CD14-positive monocyte (primary cell): ENCODE results near the gene KIF1B. TPM values are rescaled to one million over a fixed set of nuclear protein-coding genes. Genes with fewer than 3 reads are reported as not detected.

ENCODE experiments used
- DNase-seq, 3 donors: peaks; one replicate each; pipeline ENCODE4 v3.0.0-alpha.2; 2011 to 2022
- H2AFZ ChIP-seq: 2 replicates; pipeline ENCODE4 v1.6.0; 2012; ENCODE audit warnings: mild to moderate bottlenecking, low read depth, low read length, inconsistent platforms; ENCODE audit not compliant: insufficient read depth, poor library complexity, severe bottlenecking
- H3K27ac ChIP-seq, 2 donors: 1 replicate in 1 of 2; 2 replicates in 1 of 2; pipeline ENCODE4 v1.5.1; 2012 to 2013; ENCODE audit warnings: low read length in 2 of 2, control low read depth in 1 of 2, inconsistent platforms in 1 of 2, low read depth in 1 of 2, mild to moderate bottlenecking in 1 of 2
- H3K27me3 ChIP-seq, 2 donors: one replicate each; pipeline versions ENCODE4 v1.6.0 to v1.6.1; 2011 to 2013; ENCODE audit warnings: low read length in 2 of 2; ENCODE audit not compliant: control insufficient read depth in 2 of 2, insufficient read depth in 2 of 2
- H3K36me3 ChIP-seq, 2 donors: replicated peaks in 1 of 2; 1 replicate in 1 of 2; 2 replicates in 1 of 2; pipeline versions ENCODE4 v1.5.1 to v1.6.1; 2012 to 2013; ENCODE audit warnings: low read length in 2 of 2, control low read depth in 1 of 2, inconsistent platforms in 1 of 2, mild to moderate bottlenecking in 1 of 2; ENCODE audit not compliant: insufficient read depth in 2 of 2, control insufficient read depth in 1 of 2
- H3K4me1 ChIP-seq, 2 donors: 1 replicate in 1 of 2; 2 replicates in 1 of 2; pipeline versions ENCODE4 v1.5.1 to v1.6.1; 2012 to 2013; ENCODE audit warnings: low read length in 2 of 2, control low read depth in 1 of 2, inconsistent platforms in 1 of 2, mild to moderate bottlenecking in 1 of 2, moderate library complexity in 1 of 2; ENCODE audit not compliant: insufficient read depth in 2 of 2, control insufficient read depth in 1 of 2
- H3K4me2 ChIP-seq: replicated peaks from 2 replicates; pipeline ENCODE3; 2012; ENCODE audit warnings: low read length, moderate library complexity, mild to moderate bottlenecking; ENCODE audit not compliant: poor library complexity, severe bottlenecking; ENCODE audit errors: extremely low read depth
- H3K4me3 ChIP-seq, 3 experiments: fragments of 200-600 bp in 1 of 3; sonication (generic) in 1 of 3; replicated peaks in 1 of 3; 1 replicate in 2 of 3; 2 replicates in 1 of 3; pipeline ENCODE4 v1.5.1; 2011 to 2013; ENCODE audit warnings: low read length in 3 of 3, mild to moderate bottlenecking in 3 of 3, control low read depth in 2 of 3, low read depth in 2 of 3, inconsistent platforms in 1 of 3, moderate library complexity in 1 of 3
- H3K79me2 ChIP-seq: 2 replicates; pipeline ENCODE4 v1.6.0; 2012; ENCODE audit warnings: mild to moderate bottlenecking, control low read depth, inconsistent platforms, low read length, moderate library complexity; ENCODE audit not compliant: insufficient read depth
- H3K9ac ChIP-seq: 2 replicates; pipeline ENCODE4 v1.6.0; 2017; ENCODE audit warnings: low read length, mild to moderate bottlenecking; ENCODE audit not compliant: insufficient read depth, poor library complexity, severe bottlenecking
- H3K9me3 ChIP-seq, 2 donors: replicated peaks in 1 of 2; 1 replicate in 1 of 2; 2 replicates in 1 of 2; pipeline versions ENCODE4 v1.5.1 to v1.6.1; 2012 to 2013; ENCODE audit warnings: low read length in 2 of 2, control low read depth in 1 of 2; ENCODE audit not compliant: control insufficient read depth in 1 of 2, insufficient read depth in 1 of 2
- H4K20me1 ChIP-seq: 2 replicates; pipeline ENCODE4 v1.6.0; 2012; ENCODE audit warnings: mild to moderate bottlenecking, low read length, control low read depth, moderate library complexity; ENCODE audit not compliant: insufficient read depth
- H3K27ac Mint-ChIP-seq, 7 donors: one replicate each; pipeline ENCODE4 v1.8.0; 2020; ENCODE audit warnings: mild to moderate bottlenecking in 7 of 7, mixed read lengths in 7 of 7, moderate library complexity in 6 of 7, inconsistent platforms in 2 of 7
- H3K27me3 Mint-ChIP-seq, 3 donors: one replicate each; pipeline ENCODE4 v1.8.0; 2021 to 2022; ENCODE audit warnings: low read depth in 3 of 3, mild to moderate bottlenecking in 3 of 3, mixed read lengths in 3 of 3, moderate library complexity in 3 of 3, inconsistent platforms in 1 of 3
- H3K36me3 Mint-ChIP-seq, 2 donors: one replicate each; pipeline ENCODE4 v1.8.0; 2020; ENCODE audit warnings: mixed read lengths in 2 of 2, inconsistent platforms in 1 of 2, mild to moderate bottlenecking in 1 of 2
- H3K4me1 Mint-ChIP-seq: one replicate; pipeline ENCODE4 v1.8.0; 2020; ENCODE audit warnings: mild to moderate bottlenecking, mixed read lengths
- H3K4me3 Mint-ChIP-seq, 2 donors: one replicate each; pipeline ENCODE4 v1.8.0; 2020; ENCODE audit warnings: mild to moderate bottlenecking in 2 of 2, mixed read lengths in 2 of 2, moderate library complexity in 1 of 2
- H3K9me3 Mint-ChIP-seq, 7 donors: one replicate each; pipeline ENCODE4 v1.8.0; 2020 to 2022; ENCODE audit warnings: mixed read lengths in 7 of 7, mild to moderate bottlenecking in 6 of 7, moderate library complexity in 6 of 7, inconsistent platforms in 2 of 7
- CTCF ChIP-seq: fragments of 200-600 bp; IDR thresholded peaks from one replicate; pipeline ENCODE4 v1.8.0; 2022; ENCODE audit warnings: antibody characterized with exemption, mild to moderate bottlenecking
- WGBS: methylation state at CpG from one replicate; pipeline ENCODE4 v1.1.5; 2013; ENCODE audit warnings: missing lambda C conversion rate; ENCODE audit not compliant: insufficient coverage; 5-methylcytosine and 5-hydroxymethylcytosine counted together
- intact Hi-C, 2 donors: fragments of 100-400 bp; cut with micrococcal nuclease; formaldehyde crosslinking; loops; one replicate each; pipeline versions ENCODE4 v1.15.0 to v1.15.1; 2023
- polyA plus RNA-seq, 3 donors: library from polyadenylated mRNA; depleted of rRNA in 1 of 3; unstranded in 2 of 3; stranded (reverse) in 1 of 3; fragments of 300-500 nt in 2 of 3; fragments of >200 nt in 1 of 3; fragmentation: Illumina TruSeq in 2 of 3; gene quantifications; 1 replicate in 2 of 3; 2 replicates in 1 of 3; pipeline ENCODE4 v1.2.3, GENCODE V29; 2012 to 2021

Gene KIF1B
- polyA plus RNA-seq, 3 donors, result 3.0 to 7.0 (median 3.3) TPM

GRCh38 chr1:10267921-10268320, 57.6 kb downstream of the KIF1B start:
- H3K4me1 Mint-ChIP-seq, result peaks cover 7% of the 10 kb centered on the region
- no peaks in the 10 kb centered on the region for H3K9me3 Mint-ChIP-seq
- H3K4me2 ChIP-seq, result no peak overlapping the region

GRCh38 chr1:10271090-10271489, 60.7 kb downstream of the KIF1B start:
- intact Hi-C loops, result no loop called here
- WGBS, result no CpG with 5 or more reads among the region's 2 CpGs
- no peaks in the 10 kb centered on the region for H3K27me3 Mint-ChIP-seq

More at GRCh38 chr1:10267921-10268320, 57.6 kb downstream of the KIF1B start:
- 100% methylated on average over 4 of the region's 5 CpGs for WGBS
- no peaks in the 10 kb centered on the region for H3K9me3 ChIP-seq
- H3K4me3 ChIP-seq, result no peak overlapping the region
- H3K27me3 ChIP-seq, result no peaks in the 10 kb centered on the region
- peaks cover 0 to 4% of the 10 kb centered on the region in 2 donors for H3K4me1 ChIP-seq
- no peak overlapping the region for H3K9ac ChIP-seq
- Mint-ChIP-seq H3K27ac (no peak overlapping the region), H3K27me3 (peaks cover 0 to 2% (median 0%) of the 10 kb centered on the region in 3 donors), H3K4me3 (no peak overlapping the region), H3K36me3 (peaks cover 48 to 78% of the 10 kb centered on the region in 2 donors)
- TF ChIP-seq CTCF, result no peak
- peaks cover 22 to 81% of the 10 kb centered on the region in 2 donors for H3K36me3 ChIP-seq
- H4K20me1 ChIP-seq, result no peaks in the 10 kb centered on the region
- no peaks in the 10 kb centered on the region for H3K79me2 ChIP-seq
- no peak overlapping the region for H3K27ac ChIP-seq
- no peak for DNase-seq
- intact Hi-C loops, result no loop called here
- H2AFZ ChIP-seq, result no peak overlapping the region

More at GRCh38 chr1:10271090-10271489, 60.7 kb downstream of the KIF1B start:
- Mint-ChIP-seq H3K4me1 (no peaks in the 10 kb centered on the region), H3K36me3 (peaks cover 51 to 80% of the 10 kb centered on the region in 2 donors), H3K4me3 (no peak overlapping the region), H3K9me3 (no peaks in the 10 kb centered on the region), H3K27ac (peak overlapping the region in 1 of 7 donors; percentile 35)
- no peaks in the 10 kb centered on the region for H3K4me1 ChIP-seq
- H4K20me1 ChIP-seq, result no peaks in the 10 kb centered on the region
- H3K4me3 ChIP-seq, result no peak overlapping the region
- H3K79me2 ChIP-seq, result no peaks in the 10 kb centered on the region
- no peaks in the 10 kb centered on the region for H3K27me3 ChIP-seq
- no peaks in the 10 kb centered on the region for H3K9me3 ChIP-seq
- no peak overlapping the region for H3K9ac ChIP-seq
- H3K4me2 ChIP-seq, result no peak overlapping the region
- H2AFZ ChIP-seq, result no peak overlapping the region
- no peak for DNase-seq
- no peak overlapping the region for H3K27ac ChIP-seq
- no peak for TF ChIP-seq CTCF
- peaks cover 26 to 91% of the 10 kb centered on the region in 2 donors for H3K36me3 ChIP-seq
